H1 (cell line): ENCODE data around the gene CIDEA. TPM values are rescaled to one million over a fixed set of nuclear protein-coding genes. Genes with fewer than 3 reads are reported as not detected.

Experiments
- ATF3 ChIP-seq: IDR thresholded peaks from 2 replicates; pipeline ENCODE4 v1.6.1; 2011; ENCODE audit warnings: low read depth, mild to moderate bottlenecking, low read length; ENCODE audit not compliant: insufficient read depth
- KDM5A ChIP-seq: fragments of 200-600 bp; IDR thresholded peaks from 2 replicates; pipeline ENCODE4 v1.7.1; 2012; ENCODE audit warnings: mild to moderate bottlenecking, low read length, inconsistent platforms, mixed read lengths
- NRF1 ChIP-seq: IDR thresholded peaks from 2 replicates; pipeline ENCODE4 v1.6.1; 2011; ENCODE audit warnings: mild to moderate bottlenecking, low read depth, low read length, improper control_type of control experiment
- RAD21 ChIP-seq, 2 experiments: IDR thresholded peaks in 1 of 2; conservative IDR thresholded peaks in 1 of 2; 2 replicates each; pipeline ENCODE4 v1.6.1; 2011; ENCODE audit warnings: low read depth in 2 of 2, low read length in 2 of 2, improper control_type of control experiment in 1 of 2, inconsistent platforms in 1 of 2, mild to moderate bottlenecking in 1 of 2, moderate library complexity in 1 of 2
- RBBP5 ChIP-seq: IDR thresholded peaks from 2 replicates; pipeline ENCODE4 v1.7.1; 2012; ENCODE audit warnings: low read depth, mild to moderate bottlenecking, inconsistent platforms, low read length, moderate library complexity, borderline replicate concordance
- SIN3A ChIP-seq, 2 experiments: IDR thresholded peaks in 1 of 2; conservative IDR thresholded peaks in 1 of 2; 2 replicates each; pipeline ENCODE4 v1.6.1; 2011 to 2012; ENCODE audit warnings: low read length in 2 of 2, improper control_type of control experiment in 1 of 2, low read depth in 1 of 2, mild to moderate bottlenecking in 1 of 2
- SIRT6 ChIP-seq: IDR thresholded peaks from one replicate; pipeline ENCODE4 v1.7.1; 2012; ENCODE audit warnings: low read length, inconsistent platforms
- TAF1 ChIP-seq: IDR thresholded peaks from 2 replicates; pipeline ENCODE4 v1.6.1; 2011; ENCODE audit warnings: mild to moderate bottlenecking, low read depth, low read length
- polyA plus RNA-seq, 7 experiments: library from polyadenylated mRNA; depleted of rRNA in 3 of 7; stranded (reverse) in 5 of 7; unstranded in 2 of 7; fragments of >200 nt in 5 of 7; fragments of 200-250 nt in 2 of 7; gene quantifications; 1 replicate in 5 of 7; 2 replicates in 1 of 7; 4 replicates in 1 of 7; pipeline versions ENCODE4 v1.2.1 to v1.2.3, GENCODE V29; 2011 to 2013; ENCODE audit warnings: missing spikeins in 2 of 7, mixed read lengths in 2 of 7
- total RNA-seq: library from RNA; stranded (reverse); fragmentation: NEBNext Ultra II Directional; extraction: Animal tissue kit (Norgen Biotek cat#: 25700); gene quantifications from 2 replicates; pipeline ENCODE4 v1.2.1, GENCODE V29; 2021
- TF ChIP-seq, protein P1 (sequence below): fragments of 300-600 bp; sonication (generic); IDR thresholded peaks from 2 replicates; pipeline ENCODE4 v1.7.1; 2012; ENCODE audit warnings: low read length, moderate library complexity, mild to moderate bottlenecking, inconsistent platforms; ENCODE audit not compliant: insufficient replicate concordance

CIDEA gene
- total and polyA plus RNA-seq, 2 of the 8 experiments (the other 6 are each of a cell fraction or from before 2014, with no cell fraction given), result not detected

DNA sequence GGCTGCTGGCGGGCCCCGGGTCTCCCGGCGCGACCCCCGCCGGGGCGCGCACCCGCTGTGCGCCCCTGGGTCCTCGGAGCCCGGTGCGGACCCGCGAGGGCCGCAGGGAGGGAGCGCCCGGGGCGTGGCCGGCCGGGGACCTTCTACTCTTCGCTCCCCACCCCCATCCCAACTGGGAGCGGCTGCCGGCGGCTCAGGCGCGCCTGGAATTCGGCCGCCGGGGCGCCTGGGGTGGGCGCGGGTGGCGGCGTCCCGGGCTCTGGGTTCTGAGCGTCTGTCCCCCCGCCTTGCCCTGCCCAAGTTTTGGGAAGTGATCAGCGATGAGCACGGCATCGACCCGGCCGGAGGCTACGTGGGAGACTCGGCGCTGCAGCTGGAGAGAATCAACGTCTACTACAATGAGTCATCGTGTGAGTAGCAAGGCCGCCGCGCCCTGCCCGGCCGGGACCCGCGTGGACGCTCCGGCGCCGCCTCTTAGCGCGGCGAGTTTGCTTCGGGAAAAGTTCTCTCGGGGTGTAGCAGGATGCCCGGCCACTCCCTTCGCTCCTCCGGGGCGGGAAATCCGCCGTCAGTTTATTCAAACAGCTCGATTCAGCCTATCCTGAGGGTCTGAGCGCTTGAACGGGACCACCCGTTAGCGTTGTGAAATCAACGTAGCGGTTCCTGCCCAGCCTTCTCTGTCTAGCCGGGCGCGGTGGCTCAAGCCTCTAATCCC lies 54.4 kb downstream of the CIDEA start (continued):
- TF ChIP-seq, protein P1, sequence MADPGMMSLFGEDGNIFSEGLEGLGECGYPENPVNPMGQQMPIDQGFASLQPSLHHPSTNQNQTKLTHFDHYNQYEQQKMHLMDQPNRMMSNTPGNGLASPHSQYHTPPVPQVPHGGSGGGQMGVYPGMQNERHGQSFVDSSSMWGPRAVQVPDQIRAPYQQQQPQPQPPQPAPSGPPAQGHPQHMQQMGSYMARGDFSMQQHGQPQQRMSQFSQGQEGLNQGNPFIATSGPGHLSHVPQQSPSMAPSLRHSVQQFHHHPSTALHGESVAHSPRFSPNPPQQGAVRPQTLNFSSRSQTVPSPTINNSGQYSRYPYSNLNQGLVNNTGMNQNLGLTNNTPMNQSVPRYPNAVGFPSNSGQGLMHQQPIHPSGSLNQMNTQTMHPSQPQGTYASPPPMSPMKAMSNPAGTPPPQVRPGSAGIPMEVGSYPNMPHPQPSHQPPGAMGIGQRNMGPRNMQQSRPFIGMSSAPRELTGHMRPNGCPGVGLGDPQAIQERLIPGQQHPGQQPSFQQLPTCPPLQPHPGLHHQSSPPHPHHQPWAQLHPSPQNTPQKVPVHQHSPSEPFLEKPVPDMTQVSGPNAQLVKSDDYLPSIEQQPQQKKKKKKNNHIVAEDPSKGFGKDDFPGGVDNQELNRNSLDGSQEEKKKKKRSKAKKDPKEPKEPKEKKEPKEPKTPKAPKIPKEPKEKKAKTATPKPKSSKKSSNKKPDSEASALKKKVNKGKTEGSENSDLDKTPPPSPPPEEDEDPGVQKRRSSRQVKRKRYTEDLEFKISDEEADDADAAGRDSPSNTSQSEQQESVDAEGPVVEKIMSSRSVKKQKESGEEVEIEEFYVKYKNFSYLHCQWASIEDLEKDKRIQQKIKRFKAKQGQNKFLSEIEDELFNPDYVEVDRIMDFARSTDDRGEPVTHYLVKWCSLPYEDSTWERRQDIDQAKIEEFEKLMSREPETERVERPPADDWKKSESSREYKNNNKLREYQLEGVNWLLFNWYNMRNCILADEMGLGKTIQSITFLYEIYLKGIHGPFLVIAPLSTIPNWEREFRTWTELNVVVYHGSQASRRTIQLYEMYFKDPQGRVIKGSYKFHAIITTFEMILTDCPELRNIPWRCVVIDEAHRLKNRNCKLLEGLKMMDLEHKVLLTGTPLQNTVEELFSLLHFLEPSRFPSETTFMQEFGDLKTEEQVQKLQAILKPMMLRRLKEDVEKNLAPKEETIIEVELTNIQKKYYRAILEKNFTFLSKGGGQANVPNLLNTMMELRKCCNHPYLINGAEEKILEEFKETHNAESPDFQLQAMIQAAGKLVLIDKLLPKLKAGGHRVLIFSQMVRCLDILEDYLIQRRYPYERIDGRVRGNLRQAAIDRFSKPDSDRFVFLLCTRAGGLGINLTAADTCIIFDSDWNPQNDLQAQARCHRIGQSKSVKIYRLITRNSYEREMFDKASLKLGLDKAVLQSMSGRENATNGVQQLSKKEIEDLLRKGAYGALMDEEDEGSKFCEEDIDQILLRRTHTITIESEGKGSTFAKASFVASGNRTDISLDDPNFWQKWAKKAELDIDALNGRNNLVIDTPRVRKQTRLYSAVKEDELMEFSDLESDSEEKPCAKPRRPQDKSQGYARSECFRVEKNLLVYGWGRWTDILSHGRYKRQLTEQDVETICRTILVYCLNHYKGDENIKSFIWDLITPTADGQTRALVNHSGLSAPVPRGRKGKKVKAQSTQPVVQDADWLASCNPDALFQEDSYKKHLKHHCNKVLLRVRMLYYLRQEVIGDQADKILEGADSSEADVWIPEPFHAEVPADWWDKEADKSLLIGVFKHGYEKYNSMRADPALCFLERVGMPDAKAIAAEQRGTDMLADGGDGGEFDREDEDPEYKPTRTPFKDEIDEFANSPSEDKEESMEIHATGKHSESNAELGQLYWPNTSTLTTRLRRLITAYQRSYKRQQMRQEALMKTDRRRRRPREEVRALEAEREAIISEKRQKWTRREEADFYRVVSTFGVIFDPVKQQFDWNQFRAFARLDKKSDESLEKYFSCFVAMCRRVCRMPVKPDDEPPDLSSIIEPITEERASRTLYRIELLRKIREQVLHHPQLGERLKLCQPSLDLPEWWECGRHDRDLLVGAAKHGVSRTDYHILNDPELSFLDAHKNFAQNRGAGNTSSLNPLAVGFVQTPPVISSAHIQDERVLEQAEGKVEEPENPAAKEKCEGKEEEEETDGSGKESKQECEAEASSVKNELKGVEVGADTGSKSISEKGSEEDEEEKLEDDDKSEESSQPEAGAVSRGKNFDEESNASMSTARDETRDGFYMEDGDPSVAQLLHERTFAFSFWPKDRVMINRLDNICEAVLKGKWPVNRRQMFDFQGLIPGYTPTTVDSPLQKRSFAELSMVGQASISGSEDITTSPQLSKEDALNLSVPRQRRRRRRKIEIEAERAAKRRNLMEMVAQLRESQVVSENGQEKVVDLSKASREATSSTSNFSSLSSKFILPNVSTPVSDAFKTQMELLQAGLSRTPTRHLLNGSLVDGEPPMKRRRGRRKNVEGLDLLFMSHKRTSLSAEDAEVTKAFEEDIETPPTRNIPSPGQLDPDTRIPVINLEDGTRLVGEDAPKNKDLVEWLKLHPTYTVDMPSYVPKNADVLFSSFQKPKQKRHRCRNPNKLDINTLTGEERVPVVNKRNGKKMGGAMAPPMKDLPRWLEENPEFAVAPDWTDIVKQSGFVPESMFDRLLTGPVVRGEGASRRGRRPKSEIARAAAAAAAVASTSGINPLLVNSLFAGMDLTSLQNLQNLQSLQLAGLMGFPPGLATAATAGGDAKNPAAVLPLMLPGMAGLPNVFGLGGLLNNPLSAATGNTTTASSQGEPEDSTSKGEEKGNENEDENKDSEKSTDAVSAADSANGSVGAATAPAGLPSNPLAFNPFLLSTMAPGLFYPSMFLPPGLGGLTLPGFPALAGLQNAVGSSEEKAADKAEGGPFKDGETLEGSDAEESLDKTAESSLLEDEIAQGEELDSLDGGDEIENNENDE, result no peak
- no peak for TF ChIP-seq NRF1
- no peak for TF ChIP-seq RAD21 (IDR thresholded peaks at IDR 0.05 in 1 of 2, conservative IDR thresholded peaks at IDR 0.05 in 1 of 2; ENCODE audit: low read depth in 2 of 2, low read length in 2 of 2)
- no peak for TF ChIP-seq KDM5A
- no peak for TF ChIP-seq ATF3
- no peak for TF ChIP-seq SIN3A (conservative IDR thresholded peaks at IDR 0.05 in 1 of 2, IDR thresholded peaks at IDR 0.05 in 1 of 2; ENCODE audit: low read depth in 1 of 2, low read length in 2 of 2)
- no peak; the same call in 1 of the 2 replicates for TF ChIP-seq TAF1
- TF ChIP-seq RBBP5, result peak; percentile 56; the same call in 1 of the 2 replicates
- no peak for TF ChIP-seq SIRT6
